GM21447 (cell line): ENCODE data around the gene MFAP4.

ENCODE experiments used
- ATAC-seq: cut with Tn5 transposase; IDR thresholded peaks from one replicate; pipeline ENCODE4 v1.9.1; 2021; ENCODE audit not compliant: unreplicated experiment

Gene MFAP4

GRCh38 chr17:19410875-19411620 lies 24.1 kb upstream of the MFAP4 start, which contains the start of gene RNF112:
Gene RNF112, plus strand, starts transcription at chr17:19411232. Its CDS starts 177 bp downstream, at chr17:19411409.
- ATAC-seq = no peak

GRCh38 chr17:19410091-19410490 lies 23.1 kb upstream of the MFAP4 start:
- no peak for ATAC-seq

DNA sequence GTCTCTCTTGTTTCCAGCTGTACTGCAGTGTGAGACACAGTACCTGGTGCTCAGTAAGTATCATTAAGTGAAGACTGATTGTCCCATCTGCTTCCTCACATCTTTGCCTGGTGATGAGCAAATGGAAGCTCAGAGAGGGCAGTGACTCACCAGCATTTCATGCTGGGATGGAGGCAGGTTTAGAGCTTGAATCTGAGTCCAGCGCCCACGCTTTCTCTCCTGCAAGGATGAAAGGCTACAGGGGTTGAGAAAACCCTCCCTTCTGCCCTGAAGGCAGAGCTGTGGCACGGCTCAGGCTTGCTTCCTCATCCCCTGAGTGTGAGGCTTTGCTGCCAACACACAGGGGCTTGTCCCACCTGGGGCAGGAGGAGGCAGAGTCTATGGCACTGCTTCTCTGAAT lies 22.5 kb upstream of the MFAP4 start:
- ATAC-seq = no peak

- no peak for ATAC-seq
These were observed 22.1 kb upstream of the MFAP4 start for GRCh38 chr17:19409066-19409465.

DNA sequence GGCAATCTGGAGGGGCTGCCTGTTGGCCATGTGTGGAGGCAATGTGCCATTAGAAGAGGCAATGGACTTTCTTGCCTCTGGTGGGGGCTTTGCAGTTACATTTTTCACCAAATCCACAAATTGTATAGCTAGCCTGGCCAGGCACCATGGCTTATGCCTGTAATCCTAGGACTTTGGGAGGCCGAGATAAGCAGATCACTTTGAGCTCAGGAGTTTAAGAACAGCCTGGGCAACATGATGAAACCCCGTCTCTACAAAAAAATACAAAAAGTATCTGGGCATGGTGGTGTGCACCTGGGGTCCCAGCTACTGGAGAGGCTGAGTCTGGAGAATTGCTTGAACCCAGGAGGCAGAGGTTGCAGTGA lies 21.3 kb upstream of the MFAP4 start:
- ATAC-seq = no peak

DNA sequence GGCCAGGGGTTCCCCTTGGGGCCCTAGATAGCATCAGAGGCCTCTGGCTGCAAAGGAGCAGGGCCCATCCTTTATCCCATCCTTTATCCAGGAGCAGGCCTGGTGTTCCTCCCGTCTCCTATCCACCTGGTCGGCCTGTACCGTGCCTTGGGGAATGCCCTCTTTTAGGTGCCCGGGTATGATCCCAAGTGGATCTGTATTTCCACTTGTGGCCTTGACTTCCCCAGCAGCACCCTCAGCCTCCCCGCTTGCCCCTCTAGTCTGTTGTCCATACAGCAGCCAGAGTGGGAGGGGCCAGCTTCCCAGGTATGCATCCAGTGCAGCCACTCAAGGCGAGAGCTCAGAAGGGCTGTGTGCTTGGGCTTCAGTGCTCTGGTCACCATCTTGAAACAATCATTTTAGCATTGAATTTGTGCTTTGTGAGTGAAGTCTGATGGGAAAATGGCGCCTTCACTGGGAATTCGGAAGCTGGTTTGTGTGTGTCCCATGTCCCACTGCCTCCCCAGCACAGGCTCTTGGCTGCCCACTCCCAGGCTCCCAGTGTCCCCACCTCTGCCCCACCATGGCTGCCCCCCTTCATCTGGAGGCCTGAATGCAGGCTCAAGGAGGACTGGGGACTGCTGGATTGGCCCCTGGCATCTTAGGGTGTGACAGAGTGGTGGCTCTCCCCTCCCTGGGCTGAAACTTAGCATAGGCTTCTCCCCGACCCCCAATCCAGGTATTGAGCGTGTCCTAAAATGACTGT lies 20.8 kb upstream of the MFAP4 start:
- no peak for ATAC-seq

DNA sequence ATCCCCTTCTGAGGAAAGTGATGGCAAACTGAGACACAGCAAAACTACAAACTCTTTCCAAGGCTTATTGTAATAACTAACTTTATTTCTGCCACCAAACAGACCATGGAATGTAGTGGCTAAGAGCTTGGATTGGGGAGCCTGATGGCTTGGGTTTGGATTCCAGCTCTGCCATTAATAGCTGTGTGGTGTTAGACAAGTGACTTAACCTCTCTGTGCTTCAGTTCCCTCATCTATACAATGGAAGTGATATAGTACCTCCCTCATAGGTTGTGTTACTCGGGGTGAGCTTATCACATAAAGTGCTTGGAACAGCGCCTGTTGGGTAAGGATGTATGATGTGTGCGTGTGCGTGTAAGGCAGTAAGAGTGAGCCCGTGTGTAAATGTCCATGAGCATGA lies 18.1 kb upstream of the MFAP4 start:
- ATAC-seq = no peak

GRCh38 chr17:19404264-19404663 lies 17.3 kb upstream of the MFAP4 start:
- no peak for ATAC-seq

GRCh38 chr17:19403021-19403420 lies 16.0 kb upstream of the MFAP4 start:
- ATAC-seq = no peak

DNA sequence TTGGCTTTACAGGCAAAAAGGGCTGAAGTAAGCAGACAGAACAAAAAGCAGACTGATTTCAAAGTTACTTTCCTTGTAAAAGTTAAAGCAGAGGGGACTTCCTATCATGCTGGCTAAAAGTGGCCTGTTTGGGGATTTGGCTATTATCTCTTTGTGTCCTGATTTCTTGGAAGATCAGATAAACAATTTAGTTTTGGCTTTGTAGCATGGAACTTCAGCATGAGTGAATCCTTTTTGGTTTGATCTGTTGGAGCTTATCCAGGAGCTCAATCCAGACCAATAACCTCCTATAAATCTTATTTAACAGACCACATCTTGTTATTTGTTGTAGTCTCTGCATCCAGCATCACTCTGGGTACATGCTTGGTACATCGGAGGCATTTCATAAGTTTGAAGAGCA lies 15.2 kb upstream of the MFAP4 start:
- no peak for ATAC-seq

- no peak for ATAC-seq
These were observed 14.5 kb upstream of the MFAP4 start for GRCh38 chr17:19401321-19402010.

DNA sequence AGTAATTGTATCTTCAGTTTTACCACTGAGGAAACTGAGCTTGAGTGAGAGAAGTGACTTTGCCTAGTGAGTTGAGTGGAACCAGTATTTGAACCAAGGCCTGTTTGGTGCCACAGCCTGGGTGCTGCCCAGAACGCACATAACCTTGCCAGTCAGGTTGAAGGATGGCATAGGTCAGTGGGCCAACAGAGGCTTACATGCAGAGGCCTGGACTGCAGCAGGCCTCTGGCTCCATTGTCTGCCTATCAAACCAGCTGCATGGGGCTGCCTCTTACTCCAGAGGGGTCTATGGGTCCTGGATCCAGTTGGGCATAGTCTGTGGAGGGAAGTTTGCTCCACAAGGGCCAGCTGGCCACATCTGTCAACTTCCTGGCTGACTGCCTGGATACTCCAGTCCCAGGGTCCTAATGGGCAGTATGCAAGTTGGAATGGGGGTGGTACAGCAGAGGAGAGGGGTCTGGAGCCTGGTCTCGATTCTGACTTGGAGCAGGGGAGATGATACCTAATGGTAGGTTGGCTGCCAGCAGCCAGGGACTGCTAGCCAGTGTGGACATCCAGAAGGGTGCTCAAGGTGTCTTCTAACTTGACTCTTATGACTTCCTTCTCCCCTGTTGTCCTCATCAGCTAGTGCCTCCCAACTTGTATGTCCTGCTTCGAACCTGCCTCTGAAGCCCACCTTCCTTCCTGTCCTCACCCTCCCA lies 12.9 kb upstream of the MFAP4 start:
- ATAC-seq = no peak

GRCh38 chr17:19398301-19399181 lies 11.6 kb upstream of the MFAP4 start:
- no peak for ATAC-seq

GRCh38 chr17:19397556-19398041 lies 10.6 kb upstream of the MFAP4 start:
- ATAC-seq = no peak

DNA sequence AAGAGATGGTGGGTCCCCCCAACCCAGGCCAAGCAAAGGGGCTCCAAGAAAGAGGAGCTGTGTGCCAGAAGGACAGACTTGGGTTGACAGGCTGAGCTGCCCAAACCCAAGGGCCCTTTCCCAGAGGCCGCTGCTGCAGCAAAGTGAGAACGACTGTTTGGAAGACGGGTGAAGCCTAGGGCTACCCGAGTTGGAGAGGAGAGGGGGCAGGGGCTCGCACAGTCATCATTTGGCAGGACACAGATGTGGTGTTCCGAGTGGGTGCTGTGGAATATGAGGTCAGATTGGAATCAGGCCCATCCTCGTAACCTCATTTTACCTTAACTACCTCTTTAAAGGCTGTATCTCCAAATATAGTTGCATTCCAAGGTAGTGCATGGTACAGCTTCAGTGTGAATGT lies 5.3 kb upstream of the MFAP4 start:
- no peak for ATAC-seq

- no peak for ATAC-seq
These were observed 4.4 kb upstream of the MFAP4 start for GRCh38 chr17:19391432-19391831.

- ATAC-seq = no peak
These were observed 4.0 kb upstream of the MFAP4 start for GRCh38 chr17:19390951-19391350.

GRCh38 chr17:19388791-19389785 lies 2.1 kb upstream of the MFAP4 start:
- ATAC-seq = no peak

DNA sequence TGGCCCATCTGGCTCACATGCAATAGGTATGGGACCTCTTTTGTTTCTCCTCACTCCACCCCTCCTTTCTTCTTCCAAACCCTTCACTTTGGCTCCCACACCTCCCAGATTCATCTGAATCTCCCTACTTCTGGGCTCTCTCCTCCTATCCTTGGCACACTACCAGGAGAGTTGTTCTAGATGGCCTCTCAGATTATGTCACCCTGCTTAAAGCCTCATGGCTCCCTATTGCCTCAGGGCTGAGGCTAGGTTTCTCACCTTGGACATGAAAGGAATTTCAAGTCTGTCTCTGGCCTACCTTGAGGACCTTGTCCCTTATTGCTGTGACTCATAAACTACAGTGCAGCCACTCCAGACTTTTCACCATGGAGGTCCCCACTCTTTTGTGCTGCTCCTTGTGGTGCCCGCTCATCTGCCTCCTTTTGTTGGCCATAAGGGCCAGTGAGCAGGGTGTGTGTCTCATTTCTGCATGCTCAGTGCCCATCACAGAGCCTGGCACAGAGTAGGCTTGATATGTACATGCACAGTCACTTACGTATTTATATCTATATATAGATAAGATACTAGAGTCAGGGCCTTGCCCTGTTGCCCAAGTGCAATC lies 1.0 kb upstream of the MFAP4 start:
- no peak for ATAC-seq
